Measurements from ENCODE around the gene PTPRH. TPM values are rescaled to one million over a fixed set of nuclear protein-coding genes. Genes with fewer than 3 reads are reported as not detected.
A peak's percentile ranks its signal among the peaks of the same experiment; 100 is the strongest.

Gene PTPRH
- total and polyA plus RNA-seq, 9 of the 15 experiments (the other 6 are each of a cell fraction or from before 2014, with no cell fraction given), result 0.87 to 34.3 (median 22.7) TPM

DNA sequence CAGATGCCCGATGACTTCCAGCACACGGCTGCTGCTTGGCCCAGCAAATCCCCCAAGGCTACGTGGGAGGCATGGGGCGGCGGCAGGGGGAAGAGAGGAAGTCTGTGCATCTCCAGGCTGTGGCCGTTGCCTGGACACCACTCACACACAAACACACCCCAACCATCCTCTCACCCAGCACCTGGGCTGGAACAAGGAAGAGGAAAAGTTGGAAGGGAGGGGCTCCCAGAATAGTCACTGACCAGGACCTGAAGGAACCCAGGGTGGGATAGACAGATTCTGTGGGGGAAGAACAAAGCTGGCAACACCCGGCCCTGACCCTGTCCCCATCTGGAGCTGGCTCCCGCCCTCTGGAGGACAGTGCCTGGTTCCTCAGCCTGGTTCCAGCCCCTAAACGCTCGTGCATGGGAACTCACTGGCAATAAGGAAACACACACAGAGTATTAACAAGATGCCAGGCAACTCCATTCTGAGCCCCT, 38.4 kb upstream of the PTPRH start (continued):
- no peak for TF ChIP-seq ZBTB11 (CRISPR knock-in tag; IDR thresholded peaks at IDR 0.05)
- TF ChIP-seq RFX1 (IDR thresholded peaks at IDR 0.05), result peak; percentile 67
- peak; percentile 47; the same call in 1 of the 2 replicates for TF ChIP-seq FOXJ2 (tag; IDR thresholded peaks at IDR 0.05)
- no peak for TF ChIP-seq DNMT1 (IDR thresholded peaks at IDR 0.05)
- TF ChIP-seq SPI1 (IDR thresholded peaks at IDR 0.05; ENCODE audit: borderline replicate concordance, low read depth, low read length), result peak; percentile 67

Data from K562 (cell line).